Stimulated activated CD8-positive, alpha-beta memory T cell treated with anti-CD3 and anti-CD28 coated beads, Interleukin-2, amount 100 ng/mL, for 1 hour (primary cell): ENCODE results near the gene PCDH19.

Experiments used
- DNase-seq, 2 donors: peaks; one replicate each; pipeline ENCODE4 v3.0.0-alpha.2; 2020; ENCODE audit warnings: low read depth in 2 of 2

PCDH19 gene

GRCh38 chrX:100407147-100407783 is 2.8 kb downstream of the PCDH19 start:
- DNase-seq, result no peak

GRCh38 chrX:100405424-100405823 is 4.6 kb downstream of the PCDH19 start:
- DNase-seq, result no peak

- no peak for DNase-seq
These were observed 5.2 kb downstream of the PCDH19 start for GRCh38 chrX:100404851-100405250.

GRCh38 chrX:100395781-100396180 is 14.3 kb downstream of the PCDH19 start:
- no peak for DNase-seq

GRCh38 chrX:100381619-100382018 is 28.5 kb downstream of the PCDH19 start:
- DNase-seq, result no peak

GRCh38 chrX:100379388-100379986 is 30.6 kb downstream of the PCDH19 start:
- DNase-seq, result no peak

- no peak for DNase-seq
These were observed 32.2 kb downstream of the PCDH19 start for GRCh38 chrX:100377826-100378225.

GRCh38 chrX:100376576-100376975 is 33.5 kb downstream of the PCDH19 start:
- DNase-seq, result no peak

GRCh38 chrX:100373673-100374072 is 36.4 kb downstream of the PCDH19 start:
- DNase-seq, result no peak

- no peak for DNase-seq
These were observed 41.9 kb downstream of the PCDH19 start for GRCh38 chrX:100368167-100368566.

- no peak for DNase-seq
These were observed 46.2 kb downstream of the PCDH19 start for GRCh38 chrX:100363896-100364295.

GRCh38 chrX:100358766-100359165 is 51.3 kb downstream of the PCDH19 start:
- no peak for DNase-seq

GRCh38 chrX:100356351-100356896 is 53.6 kb downstream of the PCDH19 start:
- no peak for DNase-seq

GRCh38 chrX:100355680-100356079 is 54.4 kb downstream of the PCDH19 start:
- no peak for DNase-seq

GRCh38 chrX:100353326-100353725 is 56.7 kb downstream of the PCDH19 start:
- DNase-seq, result no peak

GRCh38 chrX:100350704-100351489 is 59.2 kb downstream of the PCDH19 start:
- no peak for DNase-seq

- no peak for DNase-seq
These were observed 60.7 kb downstream of the PCDH19 start for GRCh38 chrX:100349391-100349790.

- no peak for DNase-seq
These were observed 68.9 kb downstream of the PCDH19 start for GRCh38 chrX:100341142-100341510.

GRCh38 chrX:100340491-100341141 is 69.5 kb downstream of the PCDH19 start:
- no peak for DNase-seq

- DNase-seq, result no peak
These were observed 81.7 kb downstream of the PCDH19 start for GRCh38 chrX:100328351-100328750.

- DNase-seq, result no peak
These were observed 90.4 kb downstream of the PCDH19 start for GRCh38 chrX:100319716-100320115.

- DNase-seq, result no peak
These were observed 93.1 kb downstream of the PCDH19 start for GRCh38 chrX:100316987-100317386.
